Omental fat pad (tissue), 4 donors: ENCODE measurements around the gene SCYGR8. TPM values are rescaled to one million over a fixed set of nuclear protein-coding genes. Genes with fewer than 3 reads are reported as not detected.
"Not testable (repeated sequence)": the region's sequence is repeated elsewhere in the genome, so short reads cannot be mapped to it uniquely, and the experiment has no call there.

Experiments
- ATAC-seq: fragments of 150-250 bp; one replicate; pipeline ENCODE4 v1.9.1; 2016; ENCODE audit warnings: mild to moderate bottlenecking, moderate library complexity; ENCODE audit not compliant: low FRiP score
- DNase-seq: peaks from one replicate; pipeline ENCODE4 v3.0.0-alpha.2; 2019; ENCODE audit warnings: low spot score
- CTCF ChIP-seq, 3 donors: fragments of 450-650 bp; IDR thresholded peaks; one replicate each; pipeline ENCODE4 v1.5.1; 2016 to 2017; ENCODE audit warnings: antibody characterized with exemption in 3 of 3, mild to moderate bottlenecking in 3 of 3, moderate library complexity in 2 of 3
- total RNA-seq, 4 donors: library from RNA; depleted of rRNA; stranded (reverse); fragments of >200 nt; gene quantifications; one replicate each; pipeline ENCODE4 v1.1.0, GENCODE V29; 2016

Gene SCYGR8
- total RNA-seq, 4 donors from 2014 or later, result not detected

DNA sequence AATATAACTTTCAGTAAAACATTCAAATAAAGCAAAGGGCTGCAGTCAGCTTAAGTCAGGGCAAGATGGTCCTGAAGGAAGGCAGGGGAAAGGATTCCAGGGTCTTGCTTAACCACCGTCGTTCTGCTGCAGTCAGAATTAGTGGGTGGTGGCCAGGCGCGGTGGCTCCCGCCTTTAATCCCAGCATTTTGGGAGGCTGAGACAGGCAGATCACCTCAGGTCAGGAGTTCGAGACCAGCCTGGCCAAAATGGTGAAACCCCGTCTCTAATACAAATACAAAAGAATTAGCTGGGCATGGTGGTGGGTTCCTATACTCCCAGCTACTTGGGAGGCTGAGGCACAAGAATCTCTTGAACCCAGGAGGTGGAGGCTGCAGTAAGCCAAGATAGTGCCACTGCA lies 34.7 kb upstream of the SCYGR8 start:
- ATAC-seq, result no peak
- no peak for DNase-seq
- no peak for TF ChIP-seq CTCF (IDR thresholded peaks at IDR 0.05)

GRCh38 chr2:227713291-227713690 lies 32.4 kb upstream of the SCYGR8 start:
- ATAC-seq (no peak), DNase-seq (no peak)
- no peak for TF ChIP-seq CTCF (IDR thresholded peaks at IDR 0.05)

GRCh38 chr2:227716501-227716900 lies 29.2 kb upstream of the SCYGR8 start:
- DNase-seq, result no peak
- no peak for TF ChIP-seq CTCF (IDR thresholded peaks at IDR 0.05)
- no peak for ATAC-seq

DNA sequence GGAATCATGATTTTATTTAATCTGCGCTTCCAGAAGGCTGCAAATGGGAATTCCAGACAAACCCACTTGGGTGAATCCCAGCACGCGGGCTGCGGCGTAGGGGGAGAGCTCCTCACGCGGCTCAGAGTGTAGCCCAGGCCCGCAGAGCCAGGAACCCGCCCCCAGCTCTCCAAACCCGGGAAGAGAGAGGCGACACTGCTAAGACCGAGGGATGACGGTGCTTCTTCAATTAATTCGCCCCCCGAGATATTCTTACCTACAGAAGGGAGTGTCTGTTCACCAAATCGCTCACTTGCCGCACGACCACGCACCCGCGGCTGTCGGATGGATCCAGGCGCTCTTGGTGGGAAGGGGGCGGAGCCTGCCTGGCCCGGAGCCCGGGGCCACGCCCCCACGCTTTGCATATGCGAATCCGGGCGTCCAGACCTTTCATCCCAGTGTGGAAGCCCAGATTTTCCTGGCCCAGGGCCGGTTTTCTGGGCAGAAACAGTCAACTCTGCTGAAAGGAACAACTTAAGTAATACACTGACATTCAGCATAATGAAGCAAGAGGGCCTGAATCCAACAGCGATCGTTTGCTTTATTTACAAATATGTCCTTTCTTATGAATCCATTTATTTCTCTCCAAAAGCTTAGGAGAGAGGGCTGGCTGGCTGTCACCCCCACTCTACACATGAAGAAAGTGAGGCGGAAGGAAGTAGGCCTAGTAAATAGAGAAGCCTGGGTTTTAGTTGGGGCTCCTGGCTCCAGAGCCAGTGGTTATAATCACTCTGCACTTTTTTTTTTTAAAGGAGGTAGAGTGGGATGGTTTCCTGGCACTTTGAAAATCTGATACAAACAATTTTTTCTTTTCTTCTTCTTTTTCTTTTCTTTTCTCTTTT lies 27.8 kb upstream of the SCYGR8 start, which contains the start of gene SLC19A3:
Gene SLC19A3, minus strand, starts transcription at position 342 of the 881 bp plus-strand sequence. CDS start 15,710 bp downstream, outside the sequence.
- ATAC-seq, result peak; percentile 94
- TF ChIP-seq CTCF (IDR thresholded peaks at IDR 0.05), result no peak

DNA sequence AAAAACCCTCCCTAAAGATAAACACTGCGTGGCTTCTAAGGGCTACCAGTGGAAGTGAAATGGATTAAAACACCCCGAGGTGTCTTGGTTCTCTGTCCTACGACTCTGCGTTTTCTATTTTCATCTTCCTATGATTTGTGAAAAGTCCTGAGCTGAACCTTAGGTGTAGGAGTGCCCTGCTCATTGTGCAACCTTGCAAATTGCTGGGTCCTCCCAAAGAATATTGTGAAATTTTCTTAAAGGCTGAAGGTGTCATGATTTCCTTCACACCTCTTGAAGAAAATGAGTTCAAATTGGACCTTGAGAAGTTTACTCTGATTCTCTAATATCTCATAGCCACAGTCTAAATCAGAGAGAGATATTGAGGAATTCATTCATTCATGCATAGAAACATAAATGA lies 26.1 kb upstream of the SCYGR8 start:
- DNase-seq (no peak), ATAC-seq (no peak)
- no peak for TF ChIP-seq CTCF (IDR thresholded peaks at IDR 0.05)

More for the DNA sequence above, 27.8 kb upstream of the SCYGR8 start, which contains the start of gene SLC19A3:
- peak; percentile 91 for DNase-seq

DNA sequence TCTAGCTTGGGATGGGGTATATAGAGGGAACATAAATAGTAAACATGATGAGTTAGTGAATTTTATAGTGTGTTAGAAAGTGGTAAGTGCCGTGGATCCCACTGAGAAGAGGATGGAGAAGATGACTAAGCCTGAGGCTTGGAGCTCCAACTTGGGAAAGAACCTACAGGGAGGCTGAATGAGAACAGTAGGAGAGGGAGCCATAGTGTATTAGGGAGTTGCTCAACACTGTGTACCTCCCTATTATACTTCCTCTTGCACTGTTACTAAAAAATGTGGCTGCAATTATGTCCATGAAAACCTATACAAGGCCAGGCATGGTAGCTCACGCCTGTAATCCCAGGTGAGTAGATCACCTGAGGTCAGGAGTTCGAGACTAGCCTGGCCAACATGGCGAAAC lies 25.0 kb upstream of the SCYGR8 start:
- no peak for TF ChIP-seq CTCF (IDR thresholded peaks at IDR 0.05)
- DNase-seq (no peak), ATAC-seq (no peak)

DNA sequence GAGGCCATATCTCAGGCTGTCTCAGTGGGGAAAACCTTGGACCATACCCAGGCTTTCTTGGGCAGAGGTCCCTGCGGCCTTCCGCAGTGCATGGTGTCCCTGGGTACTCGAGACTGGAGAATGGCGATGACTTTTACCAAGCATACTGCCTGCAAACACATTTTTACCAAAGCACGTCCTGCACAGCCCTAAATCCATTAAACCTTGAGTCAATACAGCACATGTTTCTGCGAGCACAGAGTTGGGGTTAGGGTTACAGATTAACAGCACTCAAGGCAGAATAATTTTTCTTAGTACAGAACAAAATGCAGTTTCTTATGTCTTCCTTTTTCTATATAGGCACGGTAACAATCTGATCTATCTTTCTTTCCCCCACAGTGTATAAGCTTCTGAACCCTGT lies 22.9 kb upstream of the SCYGR8 start:
- not testable (repeated sequence) for DNase-seq, ATAC-seq
